ENCODE results near the gene POU2F1.

The POU2F1 gene

GRCh38 chr1:167294528-167294927 lies 73.8 kb downstream of the POU2F1 start:
- DNase-seq (ENCODE audit: extremely low spot score) = no peak
- POLR2A ChIA-PET = no interaction called here
- CTCF ChIA-PET = no interaction called here
- TF ChIP-seq ELF4 (IDR thresholded peaks at IDR 0.05) (no peak), L3MBTL2 (conservative IDR thresholded peaks at IDR 0.05) (no peak), FOXK2 (IDR thresholded peaks at IDR 0.05) (no peak), TARDBP (IDR thresholded peaks at IDR 0.05) (no peak)
- TF ChIP-seq, protein P1, sequence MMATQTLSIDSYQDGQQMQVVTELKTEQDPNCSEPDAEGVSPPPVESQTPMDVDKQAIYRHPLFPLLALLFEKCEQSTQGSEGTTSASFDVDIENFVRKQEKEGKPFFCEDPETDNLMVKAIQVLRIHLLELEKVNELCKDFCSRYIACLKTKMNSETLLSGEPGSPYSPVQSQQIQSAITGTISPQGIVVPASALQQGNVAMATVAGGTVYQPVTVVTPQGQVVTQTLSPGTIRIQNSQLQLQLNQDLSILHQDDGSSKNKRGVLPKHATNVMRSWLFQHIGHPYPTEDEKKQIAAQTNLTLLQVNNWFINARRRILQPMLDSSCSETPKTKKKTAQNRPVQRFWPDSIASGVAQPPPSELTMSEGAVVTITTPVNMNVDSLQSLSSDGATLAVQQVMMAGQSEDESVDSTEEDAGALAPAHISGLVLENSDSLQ (IDR thresholded peaks at IDR 0.05) = no peak

GRCh38 chr1:167297222-167298214 lies 76.8 kb downstream of the POU2F1 start:
- DNase-seq (ENCODE audit: extremely low spot score) = no peak
- CTCF ChIA-PET = no interaction called here
- POLR2A ChIA-PET = no interaction called here
- no peak for TF ChIP-seq FOXM1 (IDR thresholded peaks at IDR 0.05; ENCODE audit: borderline replicate concordance)
- no peak for TF ChIP-seq NFRKB (IDR thresholded peaks at IDR 0.05)
- TF ChIP-seq TARDBP (IDR thresholded peaks at IDR 0.05) = no peak
- no peak for TF ChIP-seq HDGF (IDR thresholded peaks at IDR 0.05; ENCODE audit: borderline replicate concordance)
- TF ChIP-seq ARNT (IDR thresholded peaks at IDR 0.05) = no peak
- no peak for TF ChIP-seq CTBP1 (IDR thresholded peaks at IDR 0.05; ENCODE audit: borderline replicate concordance)
- TF ChIP-seq L3MBTL2 (conservative IDR thresholded peaks at IDR 0.05) = no peak
- no peak for TF ChIP-seq SP1 (IDR thresholded peaks at IDR 0.05)
- no peak for TF ChIP-seq FOXK2 (IDR thresholded peaks at IDR 0.05)
- no peak for TF ChIP-seq SUZ12 (IDR thresholded peaks at IDR 0.05)

DNA sequence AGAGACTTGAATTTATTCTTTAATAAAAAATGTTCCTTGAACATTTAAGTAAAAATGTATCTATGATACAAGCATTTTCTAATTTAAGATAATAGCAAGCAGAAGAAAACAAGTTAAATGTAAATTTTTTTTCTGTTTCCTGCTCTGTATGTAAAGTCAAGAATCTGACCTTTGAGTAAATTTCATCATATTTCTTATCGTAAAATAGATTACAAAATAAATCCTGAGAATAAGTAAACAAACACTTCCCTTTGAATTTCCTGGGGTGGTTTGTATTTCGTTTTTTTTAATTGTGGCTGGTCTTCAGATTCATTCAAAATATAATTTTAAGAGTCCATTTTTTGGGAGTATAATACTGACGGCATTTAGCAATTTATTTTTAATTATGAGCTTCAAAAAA lies 77.6 kb downstream of the POU2F1 start:
- ChIA-PET CTCF (no interaction called here), POLR2A (no interaction called here)
- TF ChIP-seq HDGF (IDR thresholded peaks at IDR 0.05; ENCODE audit: borderline replicate concordance) (no peak), L3MBTL2 (conservative IDR thresholded peaks at IDR 0.05) (no peak)
- TF ChIP-seq, protein P1 (IDR thresholded peaks at IDR 0.05) = no peak
- DNase-seq (ENCODE audit: extremely low spot score) = no peak

- ChIA-PET CTCF (no interaction called here), POLR2A (no interaction called here)
- TF ChIP-seq FOXK2 (IDR thresholded peaks at IDR 0.05) (no peak), FOXM1 (IDR thresholded peaks at IDR 0.05; ENCODE audit: borderline replicate concordance) (no peak), ELF4 (IDR thresholded peaks at IDR 0.05) (no peak), BHLHE40 (IDR thresholded peaks at IDR 0.05; ENCODE audit: borderline replicate concordance) (no peak), SP1 (IDR thresholded peaks at IDR 0.05) (no peak), LEF1 (IDR thresholded peaks at IDR 0.05; ENCODE audit: borderline replicate concordance) (no peak), HDGF (IDR thresholded peaks at IDR 0.05; ENCODE audit: borderline replicate concordance) (no peak), CTBP1 (IDR thresholded peaks at IDR 0.05; ENCODE audit: borderline replicate concordance) (no peak), FOXA1 (IDR thresholded peaks at IDR 0.05) (no peak), ZNF384 (IDR thresholded peaks at IDR 0.05) (no peak), SUZ12 (IDR thresholded peaks at IDR 0.05) (no peak), L3MBTL2 (conservative IDR thresholded peaks at IDR 0.05) (no peak), TARDBP (IDR thresholded peaks at IDR 0.05) (no peak), ARNT (IDR thresholded peaks at IDR 0.05) (no peak), NFRKB (IDR thresholded peaks at IDR 0.05) (no peak)
- TF ChIP-seq, protein P1 (IDR thresholded peaks at IDR 0.05) = no peak
- DNase-seq (ENCODE audit: extremely low spot score) = no peak
Observed at GRCh38 chr1:167301355-167301754, 80.7 kb downstream of the POU2F1 start.

- ChIA-PET POLR2A (no interaction called here), CTCF (no interaction called here)
- TF ChIP-seq NFRKB (IDR thresholded peaks at IDR 0.05) (no peak), SP1 (IDR thresholded peaks at IDR 0.05) (no peak), BHLHE40 (IDR thresholded peaks at IDR 0.05; ENCODE audit: borderline replicate concordance) (no peak), FOXK2 (IDR thresholded peaks at IDR 0.05) (no peak), HDGF (IDR thresholded peaks at IDR 0.05; ENCODE audit: borderline replicate concordance) (no peak), CTBP1 (IDR thresholded peaks at IDR 0.05; ENCODE audit: borderline replicate concordance) (no peak)
- TF ChIP-seq, protein P1 (IDR thresholded peaks at IDR 0.05) = no peak
Observed at GRCh38 chr1:167304165-167304564, 83.5 kb downstream of the POU2F1 start.

GRCh38 chr1:167305059-167305705 lies 84.5 kb downstream of the POU2F1 start:
- ChIA-PET POLR2A (no interaction called here), CTCF (no interaction called here)
- no peak for TF ChIP-seq LEF1 (IDR thresholded peaks at IDR 0.05; ENCODE audit: borderline replicate concordance)
- TF ChIP-seq ZNF384 (IDR thresholded peaks at IDR 0.05) = no peak
- no peak for TF ChIP-seq CTBP1 (IDR thresholded peaks at IDR 0.05; ENCODE audit: borderline replicate concordance)
- no peak for TF ChIP-seq SUZ12 (IDR thresholded peaks at IDR 0.05)
- TF ChIP-seq SP1 (IDR thresholded peaks at IDR 0.05) = no peak
- TF ChIP-seq TARDBP (IDR thresholded peaks at IDR 0.05) = no peak
- TF ChIP-seq BHLHE40 (IDR thresholded peaks at IDR 0.05; ENCODE audit: borderline replicate concordance) = no peak
- no peak for TF ChIP-seq ELF4 (IDR thresholded peaks at IDR 0.05)
- TF ChIP-seq FOXM1 (IDR thresholded peaks at IDR 0.05; ENCODE audit: borderline replicate concordance) = no peak
- no peak for TF ChIP-seq ARNT (IDR thresholded peaks at IDR 0.05)
- TF ChIP-seq L3MBTL2 (conservative IDR thresholded peaks at IDR 0.05) = no peak
- TF ChIP-seq HDGF (IDR thresholded peaks at IDR 0.05; ENCODE audit: borderline replicate concordance) = no peak
- TF ChIP-seq, protein P1 (IDR thresholded peaks at IDR 0.05) = no peak
- no peak for TF ChIP-seq FOXK2 (IDR thresholded peaks at IDR 0.05)
- no peak for TF ChIP-seq FOXA1 (IDR thresholded peaks at IDR 0.05)
- no peak for TF ChIP-seq NFRKB (IDR thresholded peaks at IDR 0.05)
- no peak for DNase-seq (ENCODE audit: extremely low spot score)

More at GRCh38 chr1:167304165-167304564, 83.5 kb downstream of the POU2F1 start:
- DNase-seq (ENCODE audit: extremely low spot score) = no peak

Data from HEK293T (cell line).